Stimulated activated CD8-positive, alpha-beta memory T cell treated with anti-CD3 and anti-CD28 coated beads, Interleukin-4, amount 100 ng/mL, for 4 hours (primary cell): ENCODE measurements around the gene PMFBP1.

Source experiments
- DNase-seq, 2 donors: peaks; one replicate each; pipeline ENCODE4 v3.0.0-alpha.2; 2020; ENCODE audit warnings: low read depth in 2 of 2, low spot score in 1 of 2

Gene PMFBP1

GRCh38 chr16:72172105-72173034 lies at the start of gene PMFBP1:
PMFBP1 (minus strand) TSS chr16:72172155; CDS start chr16:72171208, 947 bp downstream.
- no peak for DNase-seq

GRCh38 chr16:72221630-72222024 lies 49.7 kb upstream of the PMFBP1 start:
- no peak for DNase-seq

- no peak for DNase-seq
These were observed 49.1 kb upstream of the PMFBP1 start for GRCh38 chr16:72220875-72221629.

- no peak for DNase-seq
These were observed 47.3 kb upstream of the PMFBP1 start for GRCh38 chr16:72219282-72219681.

GRCh38 chr16:72216767-72217166 lies 44.8 kb upstream of the PMFBP1 start:
- DNase-seq, result no peak

GRCh38 chr16:72214821-72215220 lies 42.9 kb upstream of the PMFBP1 start:
- DNase-seq, result no peak

GRCh38 chr16:72211110-72211509 lies 39.2 kb upstream of the PMFBP1 start:
- DNase-seq, result no peak

- no peak for DNase-seq
These were observed 38.6 kb upstream of the PMFBP1 start for GRCh38 chr16:72210555-72210954.

GRCh38 chr16:72210072-72210471 lies 38.1 kb upstream of the PMFBP1 start:
- DNase-seq, result no peak

- no peak for DNase-seq
These were observed 34.3 kb upstream of the PMFBP1 start for GRCh38 chr16:72206299-72206698.

- DNase-seq, result no peak
These were observed 31.4 kb upstream of the PMFBP1 start for GRCh38 chr16:72203401-72203800.

GRCh38 chr16:72202014-72202413 lies 30.1 kb upstream of the PMFBP1 start:
- DNase-seq, result no peak

- no peak for DNase-seq
These were observed 29.4 kb upstream of the PMFBP1 start for GRCh38 chr16:72201387-72201786.

GRCh38 chr16:72199761-72200337 lies 27.9 kb upstream of the PMFBP1 start:
- no peak for DNase-seq

- no peak for DNase-seq
These were observed 26.8 kb upstream of the PMFBP1 start for GRCh38 chr16:72198771-72199201.

GRCh38 chr16:72198021-72198711 lies 26.2 kb upstream of the PMFBP1 start:
- DNase-seq, result no peak

GRCh38 chr16:72197545-72197944 lies 25.6 kb upstream of the PMFBP1 start:
- no peak for DNase-seq

GRCh38 chr16:72195609-72196008 lies 23.7 kb upstream of the PMFBP1 start:
- no peak for DNase-seq

GRCh38 chr16:72191551-72191950 lies 19.6 kb upstream of the PMFBP1 start:
- no peak for DNase-seq

- no peak for DNase-seq
These were observed 18.0 kb upstream of the PMFBP1 start for GRCh38 chr16:72189865-72190371.

GRCh38 chr16:72188541-72188940 lies 16.6 kb upstream of the PMFBP1 start:
- DNase-seq, result no peak
